GM15510 (cell line): ENCODE data around the gene PITPNM2.

Source experiments
- POLR2A ChIP-seq: IDR thresholded peaks from 3 replicates; pipeline ENCODE4 v1.6.1; 2011; ENCODE audit warnings: borderline replicate concordance; ENCODE audit not compliant: insufficient read length; ENCODE audit errors: extremely low read depth

Gene PITPNM2

GRCh38 chr12:123114304-123115083 lies 36.4 kb downstream of the PITPNM2 start:
- no peak for TF ChIP-seq POLR2A

GRCh38 chr12:123113026-123113425 lies 37.9 kb downstream of the PITPNM2 start:
- TF ChIP-seq POLR2A: no peak

GRCh38 chr12:123111498-123112165 lies 39.3 kb downstream of the PITPNM2 start:
- TF ChIP-seq POLR2A: no peak

GRCh38 chr12:123109319-123109772 lies 41.5 kb downstream of the PITPNM2 start:
- no peak for TF ChIP-seq POLR2A

- no peak for TF ChIP-seq POLR2A
Observed at GRCh38 chr12:123108682-123109066, 42.2 kb downstream of the PITPNM2 start.

- TF ChIP-seq POLR2A: no peak
Observed at GRCh38 chr12:123107926-123108681, 42.8 kb downstream of the PITPNM2 start.

GRCh38 chr12:123106640-123107359 lies 44.1 kb downstream of the PITPNM2 start:
- TF ChIP-seq POLR2A: no peak

GRCh38 chr12:123105211-123105826 lies 45.6 kb downstream of the PITPNM2 start:
- TF ChIP-seq POLR2A: no peak

GRCh38 chr12:123104809-123105208 lies 46.1 kb downstream of the PITPNM2 start:
- TF ChIP-seq POLR2A: no peak

GRCh38 chr12:123102781-123103503 lies 47.9 kb downstream of the PITPNM2 start:
- no peak for TF ChIP-seq POLR2A

GRCh38 chr12:123102366-123102765 lies 48.5 kb downstream of the PITPNM2 start:
- TF ChIP-seq POLR2A: no peak

GRCh38 chr12:123101526-123101925 lies 49.4 kb downstream of the PITPNM2 start:
- TF ChIP-seq POLR2A: no peak
